ENCODE data around the gene C1QTNF12.

- TF ChIP-seq YY1 (IDR thresholded peaks at IDR 0.05; ENCODE audit: insufficient read depth, insufficient read length) (no peak), SUZ12 (IDR thresholded peaks at IDR 0.05; ENCODE audit: extremely low read depth, insufficient read depth, insufficient read length) (no peak), ZNF274 (IDR thresholded peaks at IDR 0.05; ENCODE audit: low read depth, low read length) (no peak)
These were observed 41.3 kb downstream of the C1QTNF12 start for GRCh38 chr1:1204998-1205768.
